Measurements from ENCODE around the gene OR1B1. TPM values are rescaled to one million over a fixed set of nuclear protein-coding genes. Genes with fewer than 3 reads are reported as not detected.

Gene OR1B1
- not detected for total RNA-seq
- polyA plus RNA-seq, result not detected

- intact Hi-C loops (cut with DNase I), result no loop called here
- no peak for TF ChIP-seq POLR2AphosphoS5 (IDR thresholded peaks at IDR 0.05)
- TF ChIP-seq POLR2A (IDR thresholded peaks at IDR 0.05), result no peak
- TF ChIP-seq EP300 (IDR thresholded peaks at IDR 0.05), result no peak
- no peak for TF ChIP-seq CTCF (IDR thresholded peaks at IDR 0.05)
- Histone ChIP-seq H3K4me1 (no peaks in the 10 kb centered on the region), H3K27me3 (no peaks in the 10 kb centered on the region), H3K36me3 (no peaks in the 10 kb centered on the region), H3K4me3 (no peak within 1 kb of the TSS), H3K9me3 (no peaks in the 10 kb centered on the region), H3K27ac (no peak within 1 kb of the TSS)
- 85 to 92% methylated on average over 3 of the region's 3 CpGs for WGBS, 2 donors
- no peak for DNase-seq
Measured at GRCh38 chr9:122657527-122657926, at the start of gene OR1B1. Gene OR1B1 (minus strand): TSS chr9:122657627.

GRCh38 chr9:122695696-122696095, 38.3 kb upstream of the OR1B1 start:
- no peak overlapping the region for H3K27ac ChIP-seq
- H3K4me3 ChIP-seq, result no peak overlapping the region
- no peak for TF ChIP-seq EP300 (IDR thresholded peaks at IDR 0.05)
- TF ChIP-seq POLR2A (IDR thresholded peaks at IDR 0.05), result no peak
- TF ChIP-seq POLR2AphosphoS5 (IDR thresholded peaks at IDR 0.05), result no peak
- TF ChIP-seq CTCF (IDR thresholded peaks at IDR 0.05), result no peak
- intact Hi-C loops (cut with DNase I), result no loop called here
- H3K9me3 ChIP-seq, result peaks cover 0 to 6% (median 2%) of the 10 kb centered on the region in 4 donors
- no peaks in the 10 kb centered on the region for H3K4me1 ChIP-seq
- no peaks in the 10 kb centered on the region for H3K36me3 ChIP-seq
- no peaks in the 10 kb centered on the region for H3K27me3 ChIP-seq
- no peak for DNase-seq
- WGBS, 2 donors, result 93 to 96% methylated on average over 1 of the region's 1 CpG

- Histone ChIP-seq H3K4me1 (no peaks in the 10 kb centered on the region), H3K27ac (no peak overlapping the region), H3K36me3 (no peaks in the 10 kb centered on the region), H3K9me3 (peaks cover 0 to 3% (median 0%) of the 10 kb centered on the region in 4 donors), H3K27me3 (no peaks in the 10 kb centered on the region), H3K4me3 (no peak overlapping the region)
- TF ChIP-seq POLR2AphosphoS5 (IDR thresholded peaks at IDR 0.05) (no peak), POLR2A (IDR thresholded peaks at IDR 0.05) (no peak), CTCF (IDR thresholded peaks at IDR 0.05) (no peak), EP300 (IDR thresholded peaks at IDR 0.05) (no peak)
- intact Hi-C loops (cut with DNase I), result no loop called here
- DNase-seq, result no peak
Measured at GRCh38 chr9:122684851-122685250, 27.4 kb upstream of the OR1B1 start.

- H3K4me1 ChIP-seq, result no peaks in the 10 kb centered on the region
- H3K4me3 ChIP-seq, result no peak overlapping the region
- H3K27me3 ChIP-seq, result no peaks in the 10 kb centered on the region
- intact Hi-C loops (cut with DNase I), result no loop called here
- H3K27ac ChIP-seq, result no peak overlapping the region
- peaks cover 0 to 14% (median 0%) of the 10 kb centered on the region in 4 donors for H3K9me3 ChIP-seq
- DNase-seq, result no peak
- WGBS, 2 donors, result 59 to 70% methylated on average over 2 of the region's 2 CpGs
- H3K36me3 ChIP-seq, result no peaks in the 10 kb centered on the region
- TF ChIP-seq EP300 (IDR thresholded peaks at IDR 0.05) (no peak), CTCF (IDR thresholded peaks at IDR 0.05) (no peak), POLR2AphosphoS5 (IDR thresholded peaks at IDR 0.05) (no peak), POLR2A (IDR thresholded peaks at IDR 0.05) (no peak)
Measured at GRCh38 chr9:122672481-122672880, 15.1 kb upstream of the OR1B1 start.

- no peaks in the 10 kb centered on the region for H3K4me1 ChIP-seq
- TF ChIP-seq CTCF (IDR thresholded peaks at IDR 0.05) (no peak), EP300 (IDR thresholded peaks at IDR 0.05) (no peak)
- H3K9me3 ChIP-seq, result peaks cover 0 to 2% (median 0%) of the 10 kb centered on the region in 4 donors
- intact Hi-C loops (cut with DNase I), result no loop called here
- 58 to 66% methylated on average over 2 of the region's 2 CpGs for WGBS, 2 donors
- H3K27me3 ChIP-seq, result no peaks in the 10 kb centered on the region
- H3K27ac ChIP-seq, result no peak within 1 kb of the TSS
- no peaks in the 10 kb centered on the region for H3K36me3 ChIP-seq
- no peak for DNase-seq
- no peak within 1 kb of the TSS for H3K4me3 ChIP-seq
Measured at GRCh38 chr9:122661416-122661815, 4.0 kb upstream of the OR1B1 start, which contains the start of gene OR1L1. Gene OR1L1 (plus strand): TSS chr9:122661716. CDS start chr9:122661716, 0 bp downstream.

All from sigmoid colon (tissue), 7 donors.